HepG2 (cell line): ENCODE data around the gene JOSD2.

Source experiments
- CHD2 ChIP-seq: IDR thresholded peaks from 2 replicates; pipeline ENCODE4 v1.6.1; 2011; ENCODE audit warnings: low read depth, low read length, improper control_type of control experiment
- GABPA ChIP-seq, 2 experiments: IDR thresholded peaks; 2 replicates each; pipeline ENCODE4 v1.6.1; 2011 to 2016; ENCODE audit warnings: low read depth in 2 of 2, low read length in 1 of 2, missing biosample characterization in 1 of 2, missing genetic modification characterization in 1 of 2
- GZF1 ChIP-seq: sonication (generic); formaldehyde crosslinking; IDR thresholded peaks from 2 replicates; pipeline ENCODE4 v1.5.1; 2020; ENCODE audit warnings: mild to moderate bottlenecking, missing genetic modification reagents
- KDM2A ChIP-seq: sonication (generic); formaldehyde crosslinking; IDR thresholded peaks from 2 replicates; pipeline ENCODE4 v1.4.0; 2020; ENCODE audit warnings: low read depth, missing genetic modification reagents, borderline replicate concordance
- MAFK ChIP-seq, 2 experiments: IDR thresholded peaks in 1 of 2; conservative IDR thresholded peaks in 1 of 2; 2 replicates each; pipeline ENCODE4 v1.6.1; 2011; ENCODE audit warnings: improper control_type of control experiment in 2 of 2, low read length in 2 of 2
- NR2C2 ChIP-seq: sonication (generic); formaldehyde crosslinking; IDR thresholded peaks from 2 replicates; pipeline ENCODE4 v1.4.0; 2020; ENCODE audit warnings: missing genetic modification reagents, mild to moderate bottlenecking, moderate library complexity, borderline replicate concordance
- SMC3 ChIP-seq: IDR thresholded peaks from 2 replicates; pipeline ENCODE4 v1.6.1; 2011; ENCODE audit warnings: low read length, improper control_type of control experiment
- ZBTB7A ChIP-seq: sonication (generic); formaldehyde crosslinking; IDR thresholded peaks from 2 replicates; pipeline ENCODE4 v1.8.0; 2022; ENCODE audit warnings: mild to moderate bottlenecking, missing genetic modification reagents
- TF ChIP-seq, protein P1 (sequence below): sonication (generic); formaldehyde crosslinking; IDR thresholded peaks from 2 replicates; pipeline ENCODE4 v1.8.1; 2023; ENCODE audit warnings: mild to moderate bottlenecking, inconsistent platforms, moderate library complexity, missing genetic modification reagents, borderline replicate concordance
- TF ChIP-seq, protein P2 (sequence below): sonication (generic); formaldehyde crosslinking; IDR thresholded peaks from 2 replicates; pipeline ENCODE4 v1.4.0; 2020; ENCODE audit warnings: missing genetic modification reagents

DNA sequence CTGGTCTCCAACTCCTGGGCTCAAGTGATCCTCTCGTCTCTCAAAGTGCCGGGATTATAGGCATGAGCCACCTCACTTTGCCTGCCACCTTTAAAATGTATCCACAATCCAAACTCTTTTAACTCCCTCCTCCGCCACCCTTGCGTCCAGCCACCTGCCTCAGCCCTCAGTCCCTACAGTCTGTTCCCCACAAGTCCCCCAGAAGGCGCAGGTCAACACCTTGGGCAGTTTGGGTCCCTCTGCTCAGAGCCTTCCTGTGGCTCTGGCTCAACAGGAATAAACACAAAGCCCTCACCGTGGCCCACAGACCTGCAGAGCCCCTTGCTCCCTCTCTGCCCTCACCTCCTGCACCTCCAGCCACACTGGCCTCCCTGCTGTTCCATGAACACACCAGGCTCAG, 42.2 kb downstream of the JOSD2 start:
- TF ChIP-seq ZBTB7A (CRISPR knock-in tag) (no peak), NR2C2 (CRISPR knock-in tag) (no peak), GABPA (IDR thresholded peaks at IDR 0.05; ENCODE audit: low read depth, low read length) (no peak), GABPA (CRISPR knock-in tag; IDR thresholded peaks at IDR 0.05; ENCODE audit: low read depth) (no peak), CHD2 (no peak), KDM2A (CRISPR knock-in tag) (no peak), SMC3 (no peak), MAFK (conservative IDR thresholded peaks at IDR 0.05 in 1 of 2, IDR thresholded peaks at IDR 0.05 in 1 of 2; ENCODE audit: low read length in 2 of 2) (no peak), GZF1 (no peak)
- TF ChIP-seq, protein P1, sequence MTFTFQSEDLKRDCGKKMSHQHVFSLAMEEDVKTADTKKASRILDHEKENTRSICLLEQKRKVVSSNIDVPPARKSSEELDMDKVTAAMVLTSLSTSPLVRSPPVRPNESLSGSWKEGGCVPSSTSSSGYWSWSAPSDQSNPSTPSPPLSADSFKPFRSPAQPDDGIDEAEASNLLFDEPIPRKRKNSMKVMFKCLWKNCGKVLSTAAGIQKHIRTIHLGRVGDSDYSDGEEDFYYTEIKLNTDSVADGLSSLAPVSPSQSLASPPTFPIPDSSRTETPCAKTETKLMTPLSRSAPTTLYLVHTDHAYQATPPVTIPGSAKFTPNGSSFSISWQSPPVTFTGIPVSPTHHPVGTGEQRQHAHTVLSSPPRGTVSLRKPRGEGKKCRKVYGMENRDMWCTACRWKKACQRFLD (CRISPR knock-in tag): no peak
- TF ChIP-seq, protein P2, sequence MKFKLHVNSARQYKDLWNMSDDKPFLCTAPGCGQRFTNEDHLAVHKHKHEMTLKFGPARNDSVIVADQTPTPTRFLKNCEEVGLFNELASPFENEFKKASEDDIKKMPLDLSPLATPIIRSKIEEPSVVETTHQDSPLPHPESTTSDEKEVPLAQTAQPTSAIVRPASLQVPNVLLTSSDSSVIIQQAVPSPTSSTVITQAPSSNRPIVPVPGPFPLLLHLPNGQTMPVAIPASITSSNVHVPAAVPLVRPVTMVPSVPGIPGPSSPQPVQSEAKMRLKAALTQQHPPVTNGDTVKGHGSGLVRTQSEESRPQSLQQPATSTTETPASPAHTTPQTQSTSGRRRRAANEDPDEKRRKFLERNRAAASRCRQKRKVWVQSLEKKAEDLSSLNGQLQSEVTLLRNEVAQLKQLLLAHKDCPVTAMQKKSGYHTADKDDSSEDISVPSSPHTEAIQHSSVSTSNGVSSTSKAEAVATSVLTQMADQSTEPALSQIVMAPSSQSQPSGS (CRISPR knock-in tag): no peak
